Neuronal stem cell (in vitro differentiated cells): ENCODE results near the gene MMS19.
A peak's percentile ranks its signal among the peaks of the same experiment; 100 is the strongest.

ENCODE experiments used
- DNase-seq: peaks from one replicate; pipeline ENCODE4 v3.0.0-alpha.2; 2013; ENCODE audit warnings: low spot score
- H2AFZ ChIP-seq: one replicate; pipeline ENCODE4 v1.6.1; 2013; ENCODE audit warnings: mild to moderate bottlenecking, low read length, inconsistent platforms
- H2AK5ac ChIP-seq: 2 replicates; pipeline ENCODE4 v1.6.1; 2013; ENCODE audit warnings: low read depth, mild to moderate bottlenecking, inconsistent platforms, low read length, moderate library complexity, mixed read lengths
- H2BK120ac ChIP-seq: 2 replicates; pipeline ENCODE4 v1.6.1; 2013; ENCODE audit warnings: low read depth, mild to moderate bottlenecking, inconsistent platforms, low read length, moderate library complexity, mixed read lengths
- H2BK12ac ChIP-seq: one replicate; pipeline ENCODE4 v1.6.1; 2013; ENCODE audit warnings: low read length, inconsistent platforms
- H2BK15ac ChIP-seq: 2 replicates; pipeline ENCODE4 v1.6.1; 2013; ENCODE audit warnings: mild to moderate bottlenecking, low read length, inconsistent platforms, mixed read lengths
- H2BK5ac ChIP-seq: one replicate; pipeline ENCODE4 v1.6.1; 2013; ENCODE audit warnings: inconsistent platforms, mild to moderate bottlenecking, low read length, moderate library complexity
- H3K14ac ChIP-seq: one replicate; pipeline ENCODE4 v1.6.1; 2013; ENCODE audit warnings: low read length, inconsistent platforms
- H3K18ac ChIP-seq: 2 replicates; pipeline ENCODE4 v1.6.1; 2013; ENCODE audit warnings: low read length, inconsistent platforms
- H3K23ac ChIP-seq: 2 replicates; pipeline ENCODE4 v1.6.1; 2013; ENCODE audit warnings: low read depth, mild to moderate bottlenecking, mixed read lengths, low read length, inconsistent platforms; ENCODE audit not compliant: poor library complexity
- H3K27ac ChIP-seq: replicated peaks from 3 replicates; pipeline ENCODE4 v1.5.1; 2013; ENCODE audit warnings: low read length, inconsistent platforms
- H3K27me3 ChIP-seq, 3 experiments: 2 replicates each; pipeline ENCODE4 v1.6.1; 2013; ENCODE audit warnings: low read length in 3 of 3, mild to moderate bottlenecking in 2 of 3, inconsistent platforms in 1 of 3, low read depth in 1 of 3, mixed read lengths in 1 of 3, moderate library complexity in 1 of 3; ENCODE audit not compliant: control insufficient read depth in 3 of 3, insufficient read depth in 3 of 3
- H3K36me3 ChIP-seq, 2 donors: replicated peaks in 1 of 2; 2 replicates each; pipeline ENCODE4 v1.6.1; 2013; ENCODE audit warnings: low read length in 2 of 2; ENCODE audit not compliant: control insufficient read depth in 2 of 2, insufficient read depth in 2 of 2
- H3K4ac ChIP-seq: 2 replicates; pipeline ENCODE4 v1.6.1; 2013; ENCODE audit warnings: inconsistent platforms, mild to moderate bottlenecking, low read length, moderate library complexity
- H3K4me1 ChIP-seq, 2 donors: 1 replicate in 1 of 2; 2 replicates in 1 of 2; pipeline ENCODE4 v1.6.1; 2013; ENCODE audit warnings: low read length in 2 of 2, low read depth in 1 of 2; ENCODE audit not compliant: control insufficient read depth in 2 of 2, insufficient read depth in 1 of 2
- H3K4me2 ChIP-seq: one replicate; pipeline ENCODE4 v1.6.1; 2013; ENCODE audit warnings: mild to moderate bottlenecking, low read length, inconsistent platforms; ENCODE audit not compliant: insufficient read depth, poor library complexity, severe bottlenecking
- H3K4me3 ChIP-seq, 2 donors: 2 replicates each; pipeline ENCODE4 v1.5.1; 2013; ENCODE audit warnings: low read length in 2 of 2, mild to moderate bottlenecking in 2 of 2, inconsistent platforms in 1 of 2, moderate library complexity in 1 of 2
- H3K79me1 ChIP-seq: one replicate; pipeline ENCODE4 v1.6.1; 2013; ENCODE audit warnings: low read depth, mild to moderate bottlenecking, inconsistent platforms, low read length, moderate library complexity
- H3K9ac ChIP-seq: one replicate; pipeline ENCODE4 v1.6.1; 2013; ENCODE audit warnings: mild to moderate bottlenecking, low read depth, low read length, inconsistent platforms; ENCODE audit not compliant: poor library complexity
- H3K9me3 ChIP-seq, 2 donors: replicated peaks in 1 of 2; 2 replicates each; pipeline versions ENCODE3 to v1.6.1; 2013; ENCODE audit warnings: low read length in 2 of 2, mild to moderate bottlenecking in 2 of 2, inconsistent platforms in 1 of 2, low read depth in 1 of 2, mixed read lengths in 1 of 2, moderate library complexity in 1 of 2; ENCODE audit not compliant: control insufficient read depth in 2 of 2, insufficient read depth in 1 of 2
- H4K8ac ChIP-seq: one replicate; pipeline ENCODE4 v1.6.1; 2013; ENCODE audit warnings: low read depth, mild to moderate bottlenecking, inconsistent platforms, low read length, moderate library complexity
- H4K91ac ChIP-seq: one replicate; pipeline ENCODE4 v1.6.1; 2013; ENCODE audit warnings: low read length, low read depth, mild to moderate bottlenecking, inconsistent platforms; ENCODE audit not compliant: poor library complexity
- WGBS, 2 donors: extraction: QIAGEN DNeasy Blood & Tissue Kit; methylation state at CpG; one replicate each; pipeline ENCODE4 v1.1.7; 2013; ENCODE audit warnings: missing lambda C conversion rate in 2 of 2, mixed read lengths in 1 of 2; ENCODE audit not compliant: insufficient read length in 2 of 2, insufficient replicate concordance in 1 of 2; ENCODE audit errors: extremely low coverage in 2 of 2; 5-methylcytosine and 5-hydroxymethylcytosine counted together

Gene MMS19

DNA sequence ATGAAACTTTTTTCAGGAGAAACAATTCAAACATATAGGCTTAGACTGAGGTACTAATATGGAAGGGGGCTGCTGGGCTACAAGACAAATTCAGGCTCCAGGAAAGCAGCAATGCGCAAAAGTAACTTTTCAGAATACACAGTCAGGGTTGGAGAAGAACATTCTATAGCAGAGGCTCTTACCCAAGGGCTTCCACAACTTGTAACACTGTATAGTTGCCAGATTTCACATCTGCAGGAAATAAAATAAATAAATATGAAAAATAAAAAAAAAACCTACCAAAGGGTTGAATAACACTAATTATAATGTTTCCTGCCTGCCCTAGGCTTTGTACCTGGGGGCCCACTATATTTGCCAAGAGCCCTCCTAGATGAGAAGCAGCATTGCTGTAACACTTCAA is 14.3 kb downstream of the MMS19 start:
- Histone ChIP-seq H3K4me2 (no peak overlapping the region), H4K91ac (no peak overlapping the region), H3K4me3 (no peak overlapping the region), H3K27ac (no peak overlapping the region), H2BK5ac (no peak overlapping the region), H2AFZ (no peak overlapping the region), H2BK12ac (no peak overlapping the region), H3K4me1 (no peaks in the 10 kb centered on the region), H2AK5ac (no peak overlapping the region), H3K9ac (no peak overlapping the region), H3K18ac (no peak overlapping the region), H3K36me3 (peaks cover 9 to 69% of the 10 kb centered on the region in 2 donors), H2BK15ac (no peak overlapping the region), H4K8ac (no peak overlapping the region), H3K4ac (no peak overlapping the region), H2BK120ac (no peak overlapping the region), H3K79me1 (peaks cover 4% of the 10 kb centered on the region), H3K27me3 (no peaks in the 10 kb centered on the region), H3K14ac (no peak overlapping the region), H3K9me3 (no peaks in the 10 kb centered on the region), H3K23ac (no peak overlapping the region)
- WGBS, 2 donors = no CpG with 5 or more reads among the region's 1 CpG
- no peak for DNase-seq

DNA sequence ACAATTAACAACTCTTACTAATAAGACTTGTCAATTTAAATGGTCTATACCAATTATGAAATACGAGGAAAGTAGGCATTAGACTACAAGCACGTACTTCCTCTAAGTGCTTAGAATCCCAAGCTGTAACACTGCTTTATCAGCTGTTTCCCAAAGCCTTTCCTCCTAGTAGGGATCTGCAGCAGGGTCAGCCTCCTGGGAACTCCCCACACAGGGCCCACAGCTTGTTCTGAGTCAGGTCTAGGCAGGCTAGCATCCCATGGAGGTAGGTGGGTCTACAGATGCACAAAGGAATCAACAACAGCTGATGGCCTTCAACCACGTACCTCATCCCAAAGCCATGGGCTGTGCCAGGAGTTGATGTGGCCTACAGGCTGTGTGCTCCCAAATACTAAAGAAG is 14.7 kb downstream of the MMS19 start:
- Histone ChIP-seq H3K23ac (no peak overlapping the region), H3K79me1 (peaks cover 5% of the 10 kb centered on the region), H2AFZ (no peak overlapping the region), H3K9me3 (no peaks in the 10 kb centered on the region), H2BK5ac (no peak overlapping the region), H3K36me3 (peaks cover 9 to 72% of the 10 kb centered on the region in 2 donors), H3K27ac (no peak overlapping the region), H2AK5ac (no peak overlapping the region), H3K14ac (no peak overlapping the region), H3K27me3 (no peaks in the 10 kb centered on the region), H3K4me1 (no peaks in the 10 kb centered on the region), H2BK120ac (no peak overlapping the region), H3K9ac (no peak overlapping the region), H3K18ac (no peak overlapping the region), H4K91ac (no peak overlapping the region), H3K4me2 (no peak overlapping the region), H2BK12ac (no peak overlapping the region), H3K4ac (no peak overlapping the region), H2BK15ac (no peak overlapping the region), H3K4me3 (peak overlapping the region in 1 of 2 donors; percentile 52), H4K8ac (no peak overlapping the region)
- no CpG with 5 or more reads among the region's 3 CpGs for WGBS, 2 donors
- no peak for DNase-seq

DNA sequence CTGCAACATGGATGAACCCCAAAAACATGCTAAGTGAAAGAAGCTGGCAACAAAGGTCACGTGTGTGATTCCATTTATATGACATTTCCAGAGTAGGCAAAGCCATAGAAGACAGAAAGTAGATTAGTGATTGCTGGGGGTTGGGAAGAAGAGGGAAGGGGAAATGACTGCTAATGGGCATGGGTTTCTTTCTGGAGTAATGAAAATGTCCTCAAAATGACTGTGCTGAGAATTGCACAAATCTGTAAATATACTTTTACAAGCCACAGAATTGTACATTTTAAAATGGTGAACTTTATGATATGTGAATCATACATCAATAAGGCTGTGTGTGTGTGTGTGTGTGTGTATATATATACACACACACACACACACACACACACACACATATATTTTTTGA is 15.8 kb downstream of the MMS19 start:
- H3K4ac ChIP-seq = no peak overlapping the region
- peaks cover 14 to 76% of the 10 kb centered on the region in 2 donors for H3K36me3 ChIP-seq
- H3K14ac ChIP-seq = no peak overlapping the region
- H2BK120ac ChIP-seq = no peak overlapping the region
- no CpG with 5 or more reads among the region's 1 CpG for WGBS, 2 donors
- no peak overlapping the region for H2AK5ac ChIP-seq
- no peak overlapping the region for H2BK5ac ChIP-seq
- H3K27me3 ChIP-seq = no peaks in the 10 kb centered on the region
- H4K8ac ChIP-seq = no peak overlapping the region
- no peak overlapping the region for H4K91ac ChIP-seq
- H3K23ac ChIP-seq = no peak overlapping the region
- no peak for DNase-seq
- no peak overlapping the region for H2BK12ac ChIP-seq
- H3K27ac ChIP-seq = no peak overlapping the region
- peaks cover 5% of the 10 kb centered on the region for H3K79me1 ChIP-seq
- H3K9me3 ChIP-seq = no peaks in the 10 kb centered on the region
- H3K18ac ChIP-seq = no peak overlapping the region
- H3K9ac ChIP-seq = no peak overlapping the region
- no peak overlapping the region for H3K4me3 ChIP-seq
- H2BK15ac ChIP-seq = no peak overlapping the region
- no peak overlapping the region for H3K4me2 ChIP-seq
- no peak overlapping the region for H2AFZ ChIP-seq
- H3K4me1 ChIP-seq = no peaks in the 10 kb centered on the region

DNA sequence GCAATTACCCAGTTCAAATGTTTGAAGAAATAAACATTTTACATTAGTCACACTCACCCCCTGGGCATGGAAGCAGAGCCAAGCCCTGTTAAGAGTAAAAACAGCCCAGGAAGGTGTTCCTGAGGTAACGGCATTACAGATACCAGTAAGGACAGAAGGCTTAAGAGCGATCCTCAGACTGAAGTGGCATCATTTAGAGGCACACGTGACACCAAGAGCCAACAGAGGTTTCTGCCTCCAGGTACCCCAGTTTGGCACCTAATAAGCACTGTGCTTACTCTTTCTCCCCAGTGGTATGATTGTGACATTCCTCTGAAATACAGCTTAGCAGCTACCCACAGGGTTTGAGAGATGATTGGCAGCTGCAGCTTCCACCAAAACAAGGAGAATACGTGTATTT is 17.2 kb downstream of the MMS19 start:
- H2BK15ac ChIP-seq = no peak overlapping the region
- H3K4me3 ChIP-seq = no peak overlapping the region
- no peak overlapping the region for H3K9ac ChIP-seq
- no peak overlapping the region for H3K14ac ChIP-seq
- no peak overlapping the region for H2AK5ac ChIP-seq
- H2BK12ac ChIP-seq = no peak overlapping the region
- WGBS, 2 donors = no CpG with 5 or more reads among the region's 4 CpGs
- no peak overlapping the region for H3K4ac ChIP-seq
- H3K9me3 ChIP-seq = no peaks in the 10 kb centered on the region
- H3K4me2 ChIP-seq = no peak overlapping the region
- H3K36me3 ChIP-seq = peaks cover 19 to 85% of the 10 kb centered on the region in 2 donors
- no peak overlapping the region for H3K27ac ChIP-seq
- no peak overlapping the region for H4K91ac ChIP-seq
- H3K4me1 ChIP-seq = no peaks in the 10 kb centered on the region
- no peak overlapping the region for H4K8ac ChIP-seq
- DNase-seq = no peak
- no peak overlapping the region for H2BK120ac ChIP-seq
- no peak overlapping the region for H3K18ac ChIP-seq
- H3K79me1 ChIP-seq = peaks cover 5% of the 10 kb centered on the region
- H3K27me3 ChIP-seq = no peaks in the 10 kb centered on the region
- no peak overlapping the region for H3K23ac ChIP-seq
- no peak overlapping the region for H2BK5ac ChIP-seq
- no peak overlapping the region for H2AFZ ChIP-seq
